Adipocyte (in vitro differentiated cells): ENCODE measurements around the gene MUC2.
A peak's percentile ranks its signal among the peaks of the same experiment; 100 is the strongest.

ENCODE experiments used
- DNase-seq: peaks from one replicate; pipeline ENCODE4 v3.0.0-alpha.2; 2015; ENCODE audit warnings: low read depth
- H3K27me3 ChIP-seq: replicated peaks from 2 replicates; pipeline ENCODE4 v1.7.0; 2013; ENCODE audit warnings: mild to moderate bottlenecking, low read length, moderate library complexity; ENCODE audit not compliant: control insufficient read depth, insufficient read depth
- H3K36me3 ChIP-seq: 2 replicates; pipeline ENCODE4 v1.7.0; 2013; ENCODE audit warnings: low read length, mild to moderate bottlenecking, moderate library complexity; ENCODE audit not compliant: control insufficient read depth, insufficient read depth, severe bottlenecking
- H3K4me1 ChIP-seq: 2 replicates; pipeline ENCODE4 v1.7.0; 2013; ENCODE audit warnings: mild to moderate bottlenecking, low read length, moderate library complexity; ENCODE audit not compliant: control insufficient read depth, insufficient read depth
- H3K4me3 ChIP-seq: 2 replicates; pipeline ENCODE4 v1.7.0; 2013; ENCODE audit warnings: mild to moderate bottlenecking, low read length, moderate library complexity
- H3K9ac ChIP-seq: 2 replicates; pipeline ENCODE4 v1.7.0; 2013; ENCODE audit warnings: mild to moderate bottlenecking, low read length, moderate library complexity
- H3K9me3 ChIP-seq: 2 replicates; pipeline ENCODE4 v1.7.0; 2013; ENCODE audit warnings: mild to moderate bottlenecking, low read length, moderate library complexity; ENCODE audit not compliant: control insufficient read depth

MUC2 gene

GRCh38 chr11:1047595-1048156 is 27.0 kb upstream of the MUC2 start:
- no peak for DNase-seq
- H3K4me3 ChIP-seq, result no peak overlapping the region
- H3K4me1 ChIP-seq, result no peaks in the 10 kb centered on the region
- H3K36me3 ChIP-seq, result no peaks in the 10 kb centered on the region
- H3K9me3 ChIP-seq, result peaks cover 7% of the 10 kb centered on the region
- no peak overlapping the region for H3K9ac ChIP-seq
- H3K27me3 ChIP-seq, result peaks cover 46% of the 10 kb centered on the region

- H3K4me3 ChIP-seq, result no peak overlapping the region
- no peak for DNase-seq
Observed at GRCh38 chr11:1048375-1049070, 26.2 kb upstream of the MUC2 start.

GRCh38 chr11:1049071-1049405 is 25.6 kb upstream of the MUC2 start:
- no peaks in the 10 kb centered on the region for H3K36me3 ChIP-seq
- H3K9me3 ChIP-seq, result peaks cover 7% of the 10 kb centered on the region
- H3K9ac ChIP-seq, result no peak overlapping the region
- H3K4me3 ChIP-seq, result no peak overlapping the region
- no peaks in the 10 kb centered on the region for H3K4me1 ChIP-seq
- peaks cover 48% of the 10 kb centered on the region for H3K27me3 ChIP-seq
- DNase-seq, result no peak

More at GRCh38 chr11:1048375-1049070, 26.2 kb upstream of the MUC2 start:
- H3K9ac ChIP-seq, result no peak overlapping the region
- peaks cover 7% of the 10 kb centered on the region for H3K9me3 ChIP-seq
- H3K36me3 ChIP-seq, result no peaks in the 10 kb centered on the region
- H3K4me1 ChIP-seq, result no peaks in the 10 kb centered on the region
- H3K27me3 ChIP-seq, result peaks cover 43% of the 10 kb centered on the region

- DNase-seq, result no peak
- Histone ChIP-seq H3K9ac (no peak overlapping the region), H3K4me3 (no peak overlapping the region), H3K27me3 (peaks cover 51% of the 10 kb centered on the region), H3K9me3 (peaks cover 7% of the 10 kb centered on the region), H3K4me1 (no peaks in the 10 kb centered on the region), H3K36me3 (no peaks in the 10 kb centered on the region)
Observed at GRCh38 chr11:1049431-1049891, 25.2 kb upstream of the MUC2 start.

GRCh38 chr11:1049911-1050580 is 24.6 kb upstream of the MUC2 start:
- H3K4me3 ChIP-seq, result no peak overlapping the region
- DNase-seq, result no peak
- H3K9me3 ChIP-seq, result peaks cover 2% of the 10 kb centered on the region
- no peak overlapping the region for H3K9ac ChIP-seq
- peaks cover 52% of the 10 kb centered on the region for H3K27me3 ChIP-seq
- no peaks in the 10 kb centered on the region for H3K36me3 ChIP-seq
- H3K4me1 ChIP-seq, result no peaks in the 10 kb centered on the region

- Histone ChIP-seq H3K4me3 (no peak overlapping the region), H3K27me3 (peaks cover 51% of the 10 kb centered on the region), H3K4me1 (no peaks in the 10 kb centered on the region), H3K9ac (no peak overlapping the region), H3K9me3 (no peaks in the 10 kb centered on the region), H3K36me3 (no peaks in the 10 kb centered on the region)
- DNase-seq, result peak; percentile 55
Observed at GRCh38 chr11:1050581-1051355, 23.9 kb upstream of the MUC2 start.

- Histone ChIP-seq H3K9me3 (no peaks in the 10 kb centered on the region), H3K4me3 (no peak overlapping the region), H3K9ac (no peak overlapping the region), H3K4me1 (no peaks in the 10 kb centered on the region), H3K27me3 (peaks cover 54% of the 10 kb centered on the region), H3K36me3 (no peaks in the 10 kb centered on the region)
- no peak for DNase-seq
Observed at GRCh38 chr11:1051356-1052132, 23.1 kb upstream of the MUC2 start.

- DNase-seq, result no peak
Observed at GRCh38 chr11:1052133-1053011, 22.3 kb upstream of the MUC2 start.

GRCh38 chr11:1053121-1053901 is 21.4 kb upstream of the MUC2 start:
- Histone ChIP-seq H3K9me3 (no peaks in the 10 kb centered on the region), H3K4me1 (no peaks in the 10 kb centered on the region), H3K27me3 (peaks cover 44% of the 10 kb centered on the region), H3K9ac (no peak overlapping the region), H3K4me3 (no peak overlapping the region), H3K36me3 (no peaks in the 10 kb centered on the region)
- DNase-seq, result no peak

More at GRCh38 chr11:1052133-1053011, 22.3 kb upstream of the MUC2 start:
- H3K4me3 ChIP-seq, result no peak overlapping the region
- no peak overlapping the region for H3K9ac ChIP-seq
- peaks cover 52% of the 10 kb centered on the region for H3K27me3 ChIP-seq
- H3K4me1 ChIP-seq, result no peaks in the 10 kb centered on the region
- H3K9me3 ChIP-seq, result no peaks in the 10 kb centered on the region
- no peaks in the 10 kb centered on the region for H3K36me3 ChIP-seq
